CD14-positive monocyte (primary cell): ENCODE measurements around the gene CLN6. TPM values are rescaled to one million over a fixed set of nuclear protein-coding genes. Genes with fewer than 3 reads are reported as not detected.
A peak's percentile ranks its signal among the peaks of the same experiment; 100 is the strongest.

Experiments used
- DNase-seq, 3 donors: peaks; one replicate each; pipeline ENCODE4 v3.0.0-alpha.2; 2011 to 2022
- H2AFZ ChIP-seq: 2 replicates; pipeline ENCODE4 v1.6.0; 2012; ENCODE audit warnings: mild to moderate bottlenecking, low read depth, low read length, inconsistent platforms; ENCODE audit not compliant: insufficient read depth, poor library complexity, severe bottlenecking
- H3K27ac ChIP-seq, 2 donors: 1 replicate in 1 of 2; 2 replicates in 1 of 2; pipeline ENCODE4 v1.5.1; 2012 to 2013; ENCODE audit warnings: low read length in 2 of 2, control low read depth in 1 of 2, inconsistent platforms in 1 of 2, low read depth in 1 of 2, mild to moderate bottlenecking in 1 of 2
- H3K27me3 ChIP-seq, 2 donors: one replicate each; pipeline versions ENCODE4 v1.6.0 to v1.6.1; 2011 to 2013; ENCODE audit warnings: low read length in 2 of 2; ENCODE audit not compliant: control insufficient read depth in 2 of 2, insufficient read depth in 2 of 2
- H3K36me3 ChIP-seq, 2 donors: replicated peaks in 1 of 2; 1 replicate in 1 of 2; 2 replicates in 1 of 2; pipeline versions ENCODE4 v1.5.1 to v1.6.1; 2012 to 2013; ENCODE audit warnings: low read length in 2 of 2, control low read depth in 1 of 2, inconsistent platforms in 1 of 2, mild to moderate bottlenecking in 1 of 2; ENCODE audit not compliant: insufficient read depth in 2 of 2, control insufficient read depth in 1 of 2
- H3K4me1 ChIP-seq, 2 donors: 1 replicate in 1 of 2; 2 replicates in 1 of 2; pipeline versions ENCODE4 v1.5.1 to v1.6.1; 2012 to 2013; ENCODE audit warnings: low read length in 2 of 2, control low read depth in 1 of 2, inconsistent platforms in 1 of 2, mild to moderate bottlenecking in 1 of 2, moderate library complexity in 1 of 2; ENCODE audit not compliant: insufficient read depth in 2 of 2, control insufficient read depth in 1 of 2
- H3K4me2 ChIP-seq: replicated peaks from 2 replicates; pipeline ENCODE3; 2012; ENCODE audit warnings: low read length, moderate library complexity, mild to moderate bottlenecking; ENCODE audit not compliant: poor library complexity, severe bottlenecking; ENCODE audit errors: extremely low read depth
- H3K4me3 ChIP-seq, 3 experiments: fragments of 200-600 bp in 1 of 3; sonication (generic) in 1 of 3; replicated peaks in 1 of 3; 1 replicate in 2 of 3; 2 replicates in 1 of 3; pipeline ENCODE4 v1.5.1; 2011 to 2013; ENCODE audit warnings: low read length in 3 of 3, mild to moderate bottlenecking in 3 of 3, control low read depth in 2 of 3, low read depth in 2 of 3, inconsistent platforms in 1 of 3, moderate library complexity in 1 of 3
- H3K79me2 ChIP-seq: 2 replicates; pipeline ENCODE4 v1.6.0; 2012; ENCODE audit warnings: mild to moderate bottlenecking, control low read depth, inconsistent platforms, low read length, moderate library complexity; ENCODE audit not compliant: insufficient read depth
- H3K9ac ChIP-seq: 2 replicates; pipeline ENCODE4 v1.6.0; 2017; ENCODE audit warnings: low read length, mild to moderate bottlenecking; ENCODE audit not compliant: insufficient read depth, poor library complexity, severe bottlenecking
- H3K9me3 ChIP-seq, 2 donors: replicated peaks in 1 of 2; 1 replicate in 1 of 2; 2 replicates in 1 of 2; pipeline versions ENCODE4 v1.5.1 to v1.6.1; 2012 to 2013; ENCODE audit warnings: low read length in 2 of 2, control low read depth in 1 of 2; ENCODE audit not compliant: control insufficient read depth in 1 of 2, insufficient read depth in 1 of 2
- H4K20me1 ChIP-seq: 2 replicates; pipeline ENCODE4 v1.6.0; 2012; ENCODE audit warnings: mild to moderate bottlenecking, low read length, control low read depth, moderate library complexity; ENCODE audit not compliant: insufficient read depth
- H3K27ac Mint-ChIP-seq, 7 donors: one replicate each; pipeline ENCODE4 v1.8.0; 2020; ENCODE audit warnings: mild to moderate bottlenecking in 7 of 7, mixed read lengths in 7 of 7, moderate library complexity in 6 of 7, inconsistent platforms in 2 of 7
- H3K27me3 Mint-ChIP-seq, 3 donors: one replicate each; pipeline ENCODE4 v1.8.0; 2021 to 2022; ENCODE audit warnings: low read depth in 3 of 3, mild to moderate bottlenecking in 3 of 3, mixed read lengths in 3 of 3, moderate library complexity in 3 of 3, inconsistent platforms in 1 of 3
- H3K36me3 Mint-ChIP-seq, 2 donors: one replicate each; pipeline ENCODE4 v1.8.0; 2020; ENCODE audit warnings: mixed read lengths in 2 of 2, inconsistent platforms in 1 of 2, mild to moderate bottlenecking in 1 of 2
- H3K4me1 Mint-ChIP-seq: one replicate; pipeline ENCODE4 v1.8.0; 2020; ENCODE audit warnings: mild to moderate bottlenecking, mixed read lengths
- H3K4me3 Mint-ChIP-seq, 2 donors: one replicate each; pipeline ENCODE4 v1.8.0; 2020; ENCODE audit warnings: mild to moderate bottlenecking in 2 of 2, mixed read lengths in 2 of 2, moderate library complexity in 1 of 2
- H3K9me3 Mint-ChIP-seq, 7 donors: one replicate each; pipeline ENCODE4 v1.8.0; 2020 to 2022; ENCODE audit warnings: mixed read lengths in 7 of 7, mild to moderate bottlenecking in 6 of 7, moderate library complexity in 6 of 7, inconsistent platforms in 2 of 7
- WGBS: methylation state at CpG from one replicate; pipeline ENCODE4 v1.1.5; 2013; ENCODE audit warnings: missing lambda C conversion rate; ENCODE audit not compliant: insufficient coverage; 5-methylcytosine and 5-hydroxymethylcytosine counted together
- intact Hi-C, 2 donors: fragments of 100-400 bp; cut with micrococcal nuclease; formaldehyde crosslinking; loops; one replicate each; pipeline versions ENCODE4 v1.15.0 to v1.15.1; 2023
- polyA plus RNA-seq, 3 donors: library from polyadenylated mRNA; depleted of rRNA in 1 of 3; unstranded in 2 of 3; stranded (reverse) in 1 of 3; fragments of 300-500 nt in 2 of 3; fragments of >200 nt in 1 of 3; fragmentation: Illumina TruSeq in 2 of 3; gene quantifications; 1 replicate in 2 of 3; 2 replicates in 1 of 3; pipeline ENCODE4 v1.2.3, GENCODE V29; 2012 to 2021
- TF ChIP-seq, protein P1 (sequence below): fragments of 200-600 bp; IDR thresholded peaks from one replicate; pipeline ENCODE4 v1.8.0; 2022; ENCODE audit warnings: antibody characterized with exemption, mild to moderate bottlenecking

CLN6 gene
- polyA plus RNA-seq, 3 donors, result 3.4 to 37.6 (median 4.2) TPM

DNA sequence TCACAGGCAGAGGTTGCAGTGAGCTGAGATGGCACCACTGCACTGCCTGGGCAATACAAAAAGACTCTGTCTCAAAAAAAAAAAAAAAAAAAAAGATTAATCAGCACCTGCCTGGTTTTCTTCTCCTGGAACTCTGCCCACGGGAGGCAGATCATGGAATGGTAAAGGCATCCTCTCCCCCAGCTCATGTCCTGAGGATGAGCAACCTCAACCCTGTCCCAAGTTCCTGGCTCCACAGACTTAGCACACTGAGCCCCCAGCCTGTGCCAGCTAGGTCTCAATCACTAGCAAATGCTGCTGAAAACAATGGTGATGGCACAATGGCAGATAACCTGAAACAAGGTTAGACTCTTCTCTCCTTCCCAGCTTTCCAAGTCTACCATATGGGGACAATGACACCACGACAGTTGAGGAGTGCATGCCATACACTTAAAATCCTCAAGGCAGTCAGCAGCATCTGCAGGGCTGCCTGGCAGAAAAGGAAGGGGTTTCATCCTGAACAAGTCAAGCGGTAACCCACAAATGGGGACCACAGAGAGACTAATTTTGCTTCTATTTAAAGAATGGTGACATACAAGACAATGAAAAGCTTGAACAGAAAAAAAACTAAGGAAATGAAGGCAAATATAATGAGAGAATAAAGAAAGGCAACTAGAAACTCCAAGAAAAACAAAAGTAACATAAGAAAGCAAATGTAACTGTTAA, 4.8 kb downstream of the CLN6 start:
- WGBS, result 40% methylated on average over 2 of the region's 3 CpGs
- Mint-ChIP-seq H3K4me3 (no peak overlapping the region), H3K9me3 (no peaks in the 10 kb centered on the region), H3K27ac (peak overlapping the region in 2 of 7 donors; percentile 6 to 12), H3K36me3 (peaks cover 0 to 8% of the 10 kb centered on the region in 2 donors), H3K27me3 (peaks cover 0 to 1% (median 0%) of the 10 kb centered on the region in 3 donors), H3K4me1 (peaks cover 28% of the 10 kb centered on the region)
- H3K4me1 ChIP-seq, result peaks cover 16 to 20% of the 10 kb centered on the region in 2 donors
- TF ChIP-seq, protein P1, sequence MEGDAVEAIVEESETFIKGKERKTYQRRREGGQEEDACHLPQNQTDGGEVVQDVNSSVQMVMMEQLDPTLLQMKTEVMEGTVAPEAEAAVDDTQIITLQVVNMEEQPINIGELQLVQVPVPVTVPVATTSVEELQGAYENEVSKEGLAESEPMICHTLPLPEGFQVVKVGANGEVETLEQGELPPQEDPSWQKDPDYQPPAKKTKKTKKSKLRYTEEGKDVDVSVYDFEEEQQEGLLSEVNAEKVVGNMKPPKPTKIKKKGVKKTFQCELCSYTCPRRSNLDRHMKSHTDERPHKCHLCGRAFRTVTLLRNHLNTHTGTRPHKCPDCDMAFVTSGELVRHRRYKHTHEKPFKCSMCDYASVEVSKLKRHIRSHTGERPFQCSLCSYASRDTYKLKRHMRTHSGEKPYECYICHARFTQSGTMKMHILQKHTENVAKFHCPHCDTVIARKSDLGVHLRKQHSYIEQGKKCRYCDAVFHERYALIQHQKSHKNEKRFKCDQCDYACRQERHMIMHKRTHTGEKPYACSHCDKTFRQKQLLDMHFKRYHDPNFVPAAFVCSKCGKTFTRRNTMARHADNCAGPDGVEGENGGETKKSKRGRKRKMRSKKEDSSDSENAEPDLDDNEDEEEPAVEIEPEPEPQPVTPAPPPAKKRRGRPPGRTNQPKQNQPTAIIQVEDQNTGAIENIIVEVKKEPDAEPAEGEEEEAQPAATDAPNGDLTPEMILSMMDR, result no peak
- H3K4me3 ChIP-seq, result no peak overlapping the region
- no peak overlapping the region for H3K27ac ChIP-seq
- peaks cover 51% of the 10 kb centered on the region for H4K20me1 ChIP-seq
- H3K36me3 ChIP-seq, result peaks cover 0 to 3% of the 10 kb centered on the region in 2 donors
- intact Hi-C loops, result loop anchor here in 1 of 2 donors (10.0 kb wide), 1 partner anchor 170 kb away; the partner anchor contains the start of gene PIAS1
- H3K9ac ChIP-seq, result no peak overlapping the region
- H3K9me3 ChIP-seq, result no peaks in the 10 kb centered on the region
- no peak overlapping the region for H2AFZ ChIP-seq
- no peak overlapping the region for H3K4me2 ChIP-seq
- H3K27me3 ChIP-seq, result no peaks in the 10 kb centered on the region
- peaks cover 74% of the 10 kb centered on the region for H3K79me2 ChIP-seq
- DNase-seq, result no peak

DNA sequence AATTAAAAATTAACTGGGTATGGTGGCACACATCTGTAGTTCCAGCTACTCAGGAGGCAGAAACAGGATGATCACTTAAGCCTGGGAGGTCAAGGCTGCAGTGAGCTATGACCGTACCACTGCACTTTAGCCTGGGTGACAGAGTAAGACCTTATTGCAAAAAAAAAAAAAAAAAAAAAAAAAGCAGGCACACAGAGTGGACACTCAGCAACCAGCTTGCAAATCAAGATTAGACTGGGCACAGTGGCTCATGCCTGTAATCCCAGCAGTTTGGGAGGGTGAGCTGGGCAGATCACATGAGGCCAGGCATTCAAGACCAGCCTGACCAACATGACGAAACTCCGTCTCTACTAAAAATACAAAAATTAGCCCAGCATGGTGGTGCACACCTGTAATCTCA, 5.4 kb downstream of the CLN6 start:
- peaks cover 77% of the 10 kb centered on the region for H3K79me2 ChIP-seq
- H3K27ac ChIP-seq, result no peak overlapping the region
- no peaks in the 10 kb centered on the region for H3K27me3 ChIP-seq
- peaks cover 0 to 8% of the 10 kb centered on the region in 2 donors for H3K36me3 ChIP-seq
- H3K4me2 ChIP-seq, result no peak overlapping the region
- H2AFZ ChIP-seq, result no peak overlapping the region
- no peaks in the 10 kb centered on the region for H3K9me3 Mint-ChIP-seq
- H3K4me1 Mint-ChIP-seq, result peaks cover 28% of the 10 kb centered on the region
- peaks cover 0 to 1% (median 0%) of the 10 kb centered on the region in 3 donors for H3K27me3 Mint-ChIP-seq
- TF ChIP-seq, protein P1, result no peak
- H3K36me3 Mint-ChIP-seq, result peaks cover 0 to 13% of the 10 kb centered on the region in 2 donors
- H3K4me1 ChIP-seq, result peaks cover 15 to 20% of the 10 kb centered on the region in 2 donors
- H3K9ac ChIP-seq, result no peak overlapping the region
- no peaks in the 10 kb centered on the region for H3K9me3 ChIP-seq
- no peak overlapping the region for H3K4me3 Mint-ChIP-seq
- no peak overlapping the region for H3K27ac Mint-ChIP-seq
- no peak overlapping the region for H3K4me3 ChIP-seq
- peaks cover 56% of the 10 kb centered on the region for H4K20me1 ChIP-seq
- no peak for DNase-seq
- 60% methylated on average over 1 of the region's 3 CpGs for WGBS
- intact Hi-C loops, result loop anchor here in 1 of 2 donors (10.0 kb wide), 1 partner anchor 169 kb away; the partner anchor contains the start of gene PIAS1
